MCF 10A (cell line): ENCODE data around the gene MLANA. TPM values are rescaled to one million over a fixed set of nuclear protein-coding genes. Genes with fewer than 3 reads are reported as not detected.
A peak's percentile ranks its signal among the peaks of the same experiment; 100 is the strongest.

ENCODE experiments used
- BruUV-seq: library from RNA; stranded (reverse); fragments of 400-500 nt; replicated peaks from 2 replicates; lab custom pipeline; 2021; lab: Mats Ljungman, UMichigan
- CTCF ChIA-PET: fragments of 300-600 bp; sonication (Branson Sonifier 250); formaldehyde crosslinking; extraction: SDS; loops from one replicate; lab custom pipeline; 2021; ENCODE audit warnings: antibody characterized with exemption, inconsistent platforms; lab: Yijun Ruan, JAX
- POLR2A ChIA-PET: fragments of 300-600, 350-650 bp; sonication (Branson Sonifier 250); formaldehyde crosslinking; extraction: SDS; loops from one replicate; lab custom pipeline; 2020; ENCODE audit warnings: antibody characterized with exemption, inconsistent platforms; lab: Yijun Ruan, JAX
- DNase-seq: peaks from one replicate; pipeline ENCODE4 v3.0.0-alpha.2; 2018; ENCODE audit not compliant: unreplicated experiment
- H3K27ac Mint-ChIP-seq: one replicate; pipeline ENCODE4 v1.8.0; 2022; ENCODE audit warnings: mild to moderate bottlenecking, low read depth, mixed read lengths; ENCODE audit not compliant: unreplicated experiment
- H3K27me3 Mint-ChIP-seq: one replicate; pipeline ENCODE4 v1.8.0; 2022; ENCODE audit warnings: mixed read lengths; ENCODE audit not compliant: insufficient read depth, unreplicated experiment
- H3K36me3 Mint-ChIP-seq: one replicate; pipeline ENCODE4 v1.8.0; 2022; ENCODE audit warnings: mild to moderate bottlenecking, moderate library complexity, mixed read lengths; ENCODE audit not compliant: insufficient read depth, unreplicated experiment
- H3K4me1 Mint-ChIP-seq: one replicate; pipeline ENCODE4 v1.8.0; 2022; ENCODE audit warnings: mixed read lengths; ENCODE audit not compliant: insufficient read depth, unreplicated experiment
- H3K4me3 Mint-ChIP-seq: one replicate; pipeline ENCODE4 v1.8.0; 2022; ENCODE audit warnings: mild to moderate bottlenecking, moderate library complexity, mixed read lengths; ENCODE audit not compliant: unreplicated experiment
- H3K9me3 Mint-ChIP-seq: one replicate; pipeline ENCODE4 v1.8.0; 2022; ENCODE audit warnings: mixed read lengths; ENCODE audit not compliant: unreplicated experiment
- intact Hi-C: fragments of 100-400 bp; cut with micrococcal nuclease; formaldehyde crosslinking; loops from 2 replicates; pipeline ENCODE4 v1.14.1; 2022
- total RNA-seq: library from RNA; stranded (reverse); gene quantifications from 2 replicates; pipeline ENCODE4 v1.2.3, GENCODE V29; 2022
- TF ChIP-seq, protein P1 (sequence below): fragments of 200-600 bp; IDR thresholded peaks from one replicate; pipeline ENCODE4 v1.8.0; 2022; ENCODE audit warnings: antibody characterized with exemption, mild to moderate bottlenecking; ENCODE audit not compliant: unreplicated experiment

MLANA gene
- total RNA-seq, 1 experiment from 2014 or later, result not detected

- Mint-ChIP-seq H3K36me3 (no peaks in the 10 kb centered on the region), H3K27ac (no peak overlapping the region), H3K27me3 (no peaks in the 10 kb centered on the region), H3K4me3 (no peak overlapping the region), H3K9me3 (no peaks in the 10 kb centered on the region), H3K4me1 (no peaks in the 10 kb centered on the region)
- intact Hi-C loops, result no loop called here
- DNase-seq, result peak; percentile 16
- TF ChIP-seq, protein P1, sequence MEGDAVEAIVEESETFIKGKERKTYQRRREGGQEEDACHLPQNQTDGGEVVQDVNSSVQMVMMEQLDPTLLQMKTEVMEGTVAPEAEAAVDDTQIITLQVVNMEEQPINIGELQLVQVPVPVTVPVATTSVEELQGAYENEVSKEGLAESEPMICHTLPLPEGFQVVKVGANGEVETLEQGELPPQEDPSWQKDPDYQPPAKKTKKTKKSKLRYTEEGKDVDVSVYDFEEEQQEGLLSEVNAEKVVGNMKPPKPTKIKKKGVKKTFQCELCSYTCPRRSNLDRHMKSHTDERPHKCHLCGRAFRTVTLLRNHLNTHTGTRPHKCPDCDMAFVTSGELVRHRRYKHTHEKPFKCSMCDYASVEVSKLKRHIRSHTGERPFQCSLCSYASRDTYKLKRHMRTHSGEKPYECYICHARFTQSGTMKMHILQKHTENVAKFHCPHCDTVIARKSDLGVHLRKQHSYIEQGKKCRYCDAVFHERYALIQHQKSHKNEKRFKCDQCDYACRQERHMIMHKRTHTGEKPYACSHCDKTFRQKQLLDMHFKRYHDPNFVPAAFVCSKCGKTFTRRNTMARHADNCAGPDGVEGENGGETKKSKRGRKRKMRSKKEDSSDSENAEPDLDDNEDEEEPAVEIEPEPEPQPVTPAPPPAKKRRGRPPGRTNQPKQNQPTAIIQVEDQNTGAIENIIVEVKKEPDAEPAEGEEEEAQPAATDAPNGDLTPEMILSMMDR, result no peak
- POLR2A ChIA-PET, result interaction anchor here (0.7 kb wide), 1 partner anchor 24 kb away, joined by 3 read pairs; no protein-coding TSS in a partner anchor
- CTCF ChIA-PET, result interaction anchor here (0.6 to 0.7 kb wide), 2 partner anchors 58 to 232 kb away, joined by 3 to 4 read pairs; no protein-coding TSS in a partner anchor
- BruUV-seq, result no TSS peak
Measured at GRCh38 chr9:5953743-5954707, 63.3 kb downstream of the MLANA start.

DNA sequence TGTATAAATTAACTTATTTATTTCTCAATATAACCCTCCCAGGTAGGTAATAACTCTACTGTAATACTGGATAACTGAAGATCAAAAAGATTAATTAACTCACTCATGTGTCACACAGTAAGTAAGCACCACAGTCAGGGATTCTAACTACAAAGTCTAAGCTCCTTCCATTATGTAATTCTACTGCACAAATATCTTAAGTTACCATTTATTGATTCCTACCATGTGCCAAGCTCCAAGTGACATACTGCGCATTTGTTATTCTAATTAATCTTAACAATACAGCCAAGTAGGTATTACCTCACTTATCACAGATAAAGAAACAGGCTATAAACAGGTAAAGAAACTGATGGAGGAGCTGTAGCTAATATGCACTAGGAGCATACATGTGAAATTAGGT, 66.5 kb downstream of the MLANA start:
- CTCF ChIA-PET, result interaction anchor here (2.7 kb wide), 1 partner anchor 71 kb away, joined by 7 read pairs; no protein-coding TSS in a partner anchor
- Mint-ChIP-seq H3K9me3 (no peaks in the 10 kb centered on the region), H3K36me3 (peaks cover 6% of the 10 kb centered on the region), H3K4me3 (no peak overlapping the region), H3K27me3 (no peaks in the 10 kb centered on the region), H3K27ac (no peak overlapping the region), H3K4me1 (no peaks in the 10 kb centered on the region)
- TF ChIP-seq, protein P1, result no peak
- POLR2A ChIA-PET, result no interaction called here
- BruUV-seq, result no TSS peak
- intact Hi-C loops, result no loop called here
- DNase-seq, result no peak

GRCh38 chr9:5958273-5958672, 67.6 kb downstream of the MLANA start:
- peaks cover 6% of the 10 kb centered on the region for H3K36me3 Mint-ChIP-seq
- TF ChIP-seq, protein P1, result no peak
- no peaks in the 10 kb centered on the region for H3K9me3 Mint-ChIP-seq
- ChIA-PET POLR2A (no interaction called here), CTCF (interaction anchor here (0.5 to 2.7 kb wide), 2 partner anchors 72 to 159 kb away, joined by 5 to 7 read pairs; no protein-coding TSS in a partner anchor)
- intact Hi-C loops, result no loop called here
- BruUV-seq, result no TSS peak
- no peak overlapping the region for H3K27ac Mint-ChIP-seq
- no peak overlapping the region for H3K4me3 Mint-ChIP-seq
- H3K4me1 Mint-ChIP-seq, result no peaks in the 10 kb centered on the region
- no peak for DNase-seq
- no peaks in the 10 kb centered on the region for H3K27me3 Mint-ChIP-seq

Other genes with a start within 250 kb of the MLANA start
- 13.6 and 17.2 TPM in 2 replicates for gene ERMP1, start 57.8 kb upstream of the MLANA start, total RNA-seq
- 13.9 and 18.2 TPM in 2 replicates for gene RANBP6, start 124.7 kb downstream of the MLANA start, total RNA-seq